ENCODE results near the gene MOCS3.

DNA sequence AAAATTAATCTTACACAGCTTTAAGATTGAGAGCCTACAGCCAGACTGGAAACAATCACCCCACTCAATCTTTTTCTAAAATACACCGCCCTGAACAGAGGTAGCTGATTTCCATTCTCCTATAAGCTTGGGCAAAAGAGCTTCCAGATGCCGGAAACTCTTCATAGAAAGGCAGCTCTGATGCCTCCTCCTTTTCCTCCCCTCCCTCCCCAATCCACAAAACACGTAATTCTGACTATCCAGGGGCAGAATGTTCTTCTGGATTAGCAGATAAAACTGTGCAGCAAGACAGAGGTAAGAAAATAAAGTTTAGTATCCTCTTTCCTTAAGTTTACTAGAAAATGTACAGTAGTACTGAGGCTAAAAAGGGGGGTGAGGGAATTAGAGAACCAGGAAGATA is 43.2 kb upstream of the MOCS3 start:
- TF ChIP-seq, protein P1, sequence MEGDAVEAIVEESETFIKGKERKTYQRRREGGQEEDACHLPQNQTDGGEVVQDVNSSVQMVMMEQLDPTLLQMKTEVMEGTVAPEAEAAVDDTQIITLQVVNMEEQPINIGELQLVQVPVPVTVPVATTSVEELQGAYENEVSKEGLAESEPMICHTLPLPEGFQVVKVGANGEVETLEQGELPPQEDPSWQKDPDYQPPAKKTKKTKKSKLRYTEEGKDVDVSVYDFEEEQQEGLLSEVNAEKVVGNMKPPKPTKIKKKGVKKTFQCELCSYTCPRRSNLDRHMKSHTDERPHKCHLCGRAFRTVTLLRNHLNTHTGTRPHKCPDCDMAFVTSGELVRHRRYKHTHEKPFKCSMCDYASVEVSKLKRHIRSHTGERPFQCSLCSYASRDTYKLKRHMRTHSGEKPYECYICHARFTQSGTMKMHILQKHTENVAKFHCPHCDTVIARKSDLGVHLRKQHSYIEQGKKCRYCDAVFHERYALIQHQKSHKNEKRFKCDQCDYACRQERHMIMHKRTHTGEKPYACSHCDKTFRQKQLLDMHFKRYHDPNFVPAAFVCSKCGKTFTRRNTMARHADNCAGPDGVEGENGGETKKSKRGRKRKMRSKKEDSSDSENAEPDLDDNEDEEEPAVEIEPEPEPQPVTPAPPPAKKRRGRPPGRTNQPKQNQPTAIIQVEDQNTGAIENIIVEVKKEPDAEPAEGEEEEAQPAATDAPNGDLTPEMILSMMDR (IDR thresholded peaks at IDR 0.05; ENCODE audit: low read depth, low read length): no peak
- TF ChIP-seq, protein P2, sequence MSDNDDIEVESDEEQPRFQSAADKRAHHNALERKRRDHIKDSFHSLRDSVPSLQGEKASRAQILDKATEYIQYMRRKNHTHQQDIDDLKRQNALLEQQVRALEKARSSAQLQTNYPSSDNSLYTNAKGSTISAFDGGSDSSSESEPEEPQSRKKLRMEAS (IDR thresholded peaks at IDR 0.05; ENCODE audit: low read depth, low read length): no peak
- no peak for TF ChIP-seq POLR2A (IDR thresholded peaks at IDR 0.05; ENCODE audit: extremely low read depth, insufficient read length)
- TF ChIP-seq MYC (IDR thresholded peaks at IDR 0.05; ENCODE audit: low read depth, low read length): no peak

Data from NB4 (cell line).